Activated CD4-positive, alpha-beta memory T cell treated with anti-CD3 and anti-CD28 coated beads, Interleukin-2, amount 10 ng/mL, durations not matched to agents 7 days and 5 days (primary cell): ENCODE measurements around the gene SULT6B1. TPM values are rescaled to one million over a fixed set of nuclear protein-coding genes. Genes with fewer than 3 reads are reported as not detected.

Source experiments
- CTCF ChIA-PET: fragments of 350-600 bp; sonication (Branson Sonifier 250); formaldehyde crosslinking; loops from one replicate; lab custom pipeline; 2021; ENCODE audit warnings: antibody characterized with exemption, inconsistent platforms; lab: Charles Lee
- POLR2A ChIA-PET: fragments of 350-600 bp; sonication (Branson Sonifier 250); formaldehyde crosslinking; loops from one replicate; lab custom pipeline; 2021; ENCODE audit warnings: antibody characterized with exemption; lab: Charles Lee
- DNase-seq: peaks from one replicate; pipeline ENCODE4 v3.0.0-alpha.2; 2020
- H3K27ac Mint-ChIP-seq: one replicate; pipeline ENCODE4 v1.8.0; 2021; ENCODE audit warnings: mild to moderate bottlenecking, mixed read lengths
- H3K27me3 Mint-ChIP-seq: one replicate; pipeline ENCODE4 v1.8.0; 2021; ENCODE audit warnings: mixed read lengths
- H3K36me3 Mint-ChIP-seq: one replicate; pipeline ENCODE4 v1.8.0; 2021; ENCODE audit warnings: low read depth, mixed read lengths
- H3K4me1 Mint-ChIP-seq: one replicate; pipeline ENCODE4 v1.8.0; 2021; ENCODE audit warnings: mixed read lengths
- H3K4me3 Mint-ChIP-seq: one replicate; pipeline ENCODE4 v1.8.0; 2021; ENCODE audit warnings: mild to moderate bottlenecking, mixed read lengths
- H3K9me3 Mint-ChIP-seq: one replicate; pipeline ENCODE4 v1.8.0; 2021; ENCODE audit warnings: mixed read lengths
- total RNA-seq, 2 experiments: library from RNA; stranded (reverse); gene quantifications; one replicate each; pipeline ENCODE4 v1.2.3, GENCODE V29; 2021

Gene SULT6B1
- total RNA-seq, 2 experiments from 2014 or later: not detected

DNA sequence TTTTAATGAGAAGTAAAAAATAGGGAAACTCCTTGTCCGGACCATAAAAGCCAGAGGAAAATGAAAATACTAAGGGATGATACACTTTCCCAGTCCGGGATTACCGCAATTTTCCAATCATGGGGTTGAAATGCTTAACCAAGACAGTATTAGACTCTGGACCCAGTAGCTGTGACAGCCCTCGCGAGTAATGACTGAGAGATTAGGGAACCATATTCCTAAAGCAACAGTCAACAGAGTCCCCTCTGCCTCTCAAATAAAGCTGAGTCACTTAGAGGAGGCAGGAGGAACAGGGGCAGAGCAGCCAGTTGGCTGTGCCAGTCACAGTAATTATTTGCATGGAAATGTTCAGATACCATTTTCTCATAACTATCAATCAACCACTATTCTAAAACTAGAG, 69.3 kb downstream of the SULT6B1 start:
- no peak overlapping the region for H3K27ac Mint-ChIP-seq
- H3K9me3 Mint-ChIP-seq: no peaks in the 10 kb centered on the region
- H3K36me3 Mint-ChIP-seq: peaks cover 71% of the 10 kb centered on the region
- DNase-seq: no peak
- H3K4me3 Mint-ChIP-seq: no peak overlapping the region
- H3K27me3 Mint-ChIP-seq: no peaks in the 10 kb centered on the region
- ChIA-PET POLR2A (no interaction called here), CTCF (no interaction called here)
- peaks cover 9% of the 10 kb centered on the region for H3K4me1 Mint-ChIP-seq

Other genes starting within 250 kb of the SULT6B1 start
- 10 to 100 TPM; 33.7 to 34.4 TPM for gene STRN, start 222.1 kb downstream of the SULT6B1 start, total RNA-seq
- gene HEATR5B, start 104.3 kb downstream of the SULT6B1 start, total RNA-seq: 10 to 100 TPM; 18.3 to 19.3 TPM
- gene GPATCH11, start 104.2 kb downstream of the SULT6B1 start, total RNA-seq: 1 to 10 TPM; 9.0 to 9.2 TPM
- gene EIF2AK2, start 31.7 kb downstream of the SULT6B1 start, total RNA-seq: 100 to 1,000 TPM; 136 to 142 TPM
- gene CEBPZOS, start 7.8 kb upstream of the SULT6B1 start, total RNA-seq: 10 to 100 TPM; 32.9 to 36.3 TPM
- gene CEBPZ, start 42.9 kb upstream of the SULT6B1 start, total RNA-seq: 10 to 100 TPM; 42.7 to 43.7 TPM
- 10 to 100 TPM; 17.7 to 19.4 TPM for gene NDUFAF7, start 43.0 kb upstream of the SULT6B1 start, total RNA-seq
- gene PRKD3, start 136.2 kb upstream of the SULT6B1 start, total RNA-seq: 10 to 100 TPM; 19.3 to 20.6 TPM
- not detected for gene QPCT, start 156.0 kb upstream of the SULT6B1 start, total RNA-seq